IPS-15b (cell line): ENCODE measurements around the gene SEPTIN11.
"Not testable (repeated sequence)": the region's sequence is repeated elsewhere in the genome, so short reads cannot be mapped to it uniquely, and the experiment has no call there.

Experiments used
- H3K27me3 ChIP-seq: one replicate; pipeline ENCODE4 v1.6.1; 2013; ENCODE audit warnings: low read length; ENCODE audit not compliant: control insufficient read depth, insufficient read depth
- H3K36me3 ChIP-seq: one replicate; pipeline ENCODE4 v1.6.1; 2013; ENCODE audit warnings: low read length; ENCODE audit not compliant: control insufficient read depth, insufficient read depth
- H3K4me1 ChIP-seq: one replicate; pipeline ENCODE4 v1.6.1; 2013; ENCODE audit warnings: mild to moderate bottlenecking, low read length; ENCODE audit not compliant: control insufficient read depth, insufficient read depth
- H3K4me3 ChIP-seq: one replicate; pipeline ENCODE4 v1.5.1; 2013; ENCODE audit warnings: low read depth, low read length
- H3K9ac ChIP-seq: one replicate; pipeline ENCODE4 v1.6.1; 2013; ENCODE audit warnings: low read depth, mild to moderate bottlenecking, low read length
- H3K9me3 ChIP-seq: one replicate; pipeline ENCODE4 v1.6.1; 2013; ENCODE audit warnings: mild to moderate bottlenecking, low read length; ENCODE audit not compliant: control insufficient read depth, insufficient read depth

Gene SEPTIN11

GRCh38 chr4:76953956-76954355, 4.4 kb downstream of the SEPTIN11 start:
- H3K4me3 ChIP-seq: no peak overlapping the region
- H3K9me3 ChIP-seq: no peaks in the 10 kb centered on the region
- H3K4me1 ChIP-seq: peaks cover 4% of the 10 kb centered on the region
- no peaks in the 10 kb centered on the region for H3K36me3 ChIP-seq
- peaks cover 6% of the 10 kb centered on the region for H3K27me3 ChIP-seq
- no peak overlapping the region for H3K9ac ChIP-seq

- H3K9ac ChIP-seq: no peak overlapping the region
- H3K4me1 ChIP-seq: peaks cover 4% of the 10 kb centered on the region
- no peaks in the 10 kb centered on the region for H3K36me3 ChIP-seq
- no peaks in the 10 kb centered on the region for H3K9me3 ChIP-seq
- no peak overlapping the region for H3K4me3 ChIP-seq
- H3K27me3 ChIP-seq: peaks cover 6% of the 10 kb centered on the region
Observed at GRCh38 chr4:76954489-76954888, 4.9 kb downstream of the SEPTIN11 start.

- no peaks in the 10 kb centered on the region for H3K9me3 ChIP-seq
- no peaks in the 10 kb centered on the region for H3K36me3 ChIP-seq
- peaks cover 4% of the 10 kb centered on the region for H3K4me1 ChIP-seq
- no peak overlapping the region for H3K9ac ChIP-seq
- H3K4me3 ChIP-seq: no peak overlapping the region
- peaks cover 6% of the 10 kb centered on the region for H3K27me3 ChIP-seq
Observed at GRCh38 chr4:76955182-76955581, 5.6 kb downstream of the SEPTIN11 start.

- no peaks in the 10 kb centered on the region for H3K9me3 ChIP-seq
- no peaks in the 10 kb centered on the region for H3K36me3 ChIP-seq
- no peaks in the 10 kb centered on the region for H3K4me1 ChIP-seq
- no peak overlapping the region for H3K9ac ChIP-seq
- H3K27me3 ChIP-seq: no peaks in the 10 kb centered on the region
- no peak overlapping the region for H3K4me3 ChIP-seq
Observed at GRCh38 chr4:76957004-76957738, 7.6 kb downstream of the SEPTIN11 start.

GRCh38 chr4:76958891-76959290, 9.3 kb downstream of the SEPTIN11 start:
- Histone ChIP-seq H3K36me3 (no peaks in the 10 kb centered on the region), H3K4me1 (no peaks in the 10 kb centered on the region), H3K27me3 (no peaks in the 10 kb centered on the region), H3K9me3 (no peaks in the 10 kb centered on the region), H3K4me3 (no peak overlapping the region), H3K9ac (no peak overlapping the region)

- Histone ChIP-seq H3K27me3 (no peaks in the 10 kb centered on the region), H3K4me3 (no peak overlapping the region), H3K36me3 (no peaks in the 10 kb centered on the region), H3K9me3 (no peaks in the 10 kb centered on the region), H3K9ac (no peak overlapping the region), H3K4me1 (no peaks in the 10 kb centered on the region)
Observed at GRCh38 chr4:76960014-76960413, 10.5 kb downstream of the SEPTIN11 start.

- no peaks in the 10 kb centered on the region for H3K4me1 ChIP-seq
- no peaks in the 10 kb centered on the region for H3K27me3 ChIP-seq
- no peak overlapping the region for H3K9ac ChIP-seq
- no peak overlapping the region for H3K4me3 ChIP-seq
- no peaks in the 10 kb centered on the region for H3K36me3 ChIP-seq
- no peaks in the 10 kb centered on the region for H3K9me3 ChIP-seq
Observed at GRCh38 chr4:76962406-76963130, 13.0 kb downstream of the SEPTIN11 start.

GRCh38 chr4:76963131-76963750, 13.7 kb downstream of the SEPTIN11 start:
- no peak overlapping the region for H3K4me3 ChIP-seq
- no peaks in the 10 kb centered on the region for H3K27me3 ChIP-seq
- H3K9ac ChIP-seq: no peak overlapping the region
- H3K4me1 ChIP-seq: no peaks in the 10 kb centered on the region
- H3K9me3 ChIP-seq: no peaks in the 10 kb centered on the region
- H3K36me3 ChIP-seq: no peaks in the 10 kb centered on the region

- H3K4me3 ChIP-seq, H3K36me3 ChIP-seq, H3K4me1 ChIP-seq, H3K9ac ChIP-seq, H3K27me3 ChIP-seq, H3K9me3 ChIP-seq: not testable (repeated sequence)
Observed at GRCh38 chr4:76963927-76964326, 14.4 kb downstream of the SEPTIN11 start.

GRCh38 chr4:76964769-76965168, 15.2 kb downstream of the SEPTIN11 start:
- Histone ChIP-seq H3K4me1 (no peaks in the 10 kb centered on the region), H3K9ac (no peak overlapping the region), H3K9me3 (no peaks in the 10 kb centered on the region), H3K36me3 (no peaks in the 10 kb centered on the region), H3K27me3 (no peaks in the 10 kb centered on the region), H3K4me3 (no peak overlapping the region)

GRCh38 chr4:76965866-76966579, 16.5 kb downstream of the SEPTIN11 start:
- Histone ChIP-seq H3K27me3 (no peaks in the 10 kb centered on the region), H3K9ac (no peak overlapping the region), H3K4me1 (no peaks in the 10 kb centered on the region), H3K4me3 (no peak overlapping the region), H3K36me3 (no peaks in the 10 kb centered on the region), H3K9me3 (no peaks in the 10 kb centered on the region)
